CD4-positive, alpha-beta T cell treated with Interleukin-12 subunit alpha and Interleukin-12 subunit beta, for 1 hour (primary cell): ENCODE results near the gene NOX3.
"Not testable (repeated sequence)": the region's sequence is repeated elsewhere in the genome, so short reads cannot be mapped to it uniquely, and the experiment has no call there.

Source experiments
- DNase-seq: peaks from one replicate; pipeline ENCODE4 v3.0.0-alpha.2; 2020

The NOX3 gene

GRCh38 chr6:155362968-155363632, 92.5 kb downstream of the NOX3 start:
- DNase-seq: not testable (repeated sequence)

- no peak for DNase-seq
These were observed 101.5 kb downstream of the NOX3 start for GRCh38 chr6:155354167-155354566.

- DNase-seq: no peak
These were observed 102.8 kb downstream of the NOX3 start for GRCh38 chr6:155352811-155353210.

- DNase-seq: no peak
These were observed 103.6 kb downstream of the NOX3 start for GRCh38 chr6:155352130-155352420.

- no peak for DNase-seq
These were observed 104.1 kb downstream of the NOX3 start for GRCh38 chr6:155351273-155352129.

GRCh38 chr6:155349956-155350355, 105.7 kb downstream of the NOX3 start:
- no peak for DNase-seq

- DNase-seq: no peak
These were observed 106.5 kb downstream of the NOX3 start for GRCh38 chr6:155349129-155349528.

GRCh38 chr6:155347800-155348199, 107.8 kb downstream of the NOX3 start:
- DNase-seq: no peak

- DNase-seq: no peak
These were observed 108.7 kb downstream of the NOX3 start for GRCh38 chr6:155346957-155347356.
